Chondrocyte (in vitro differentiated cells): Measurements from ENCODE around the gene NFIL3. TPM values are rescaled to one million over a fixed set of nuclear protein-coding genes. Genes with fewer than 3 reads are reported as not detected.

ENCODE experiments used
- DNase-seq: peaks from one replicate; pipeline ENCODE4 v3.0.0; 2021; ENCODE audit warnings: mixed read lengths, low spot score
- H3K27ac Mint-ChIP-seq: one replicate; pipeline ENCODE4 v1.8.0; 2021; ENCODE audit warnings: mild to moderate bottlenecking, moderate library complexity, mixed read lengths; ENCODE audit not compliant: unreplicated experiment
- H3K27me3 Mint-ChIP-seq: 2 replicates; pipeline ENCODE4 v1.8.0; 2021; ENCODE audit warnings: low read depth, mixed read lengths
- H3K36me3 Mint-ChIP-seq: 2 replicates; pipeline ENCODE4 v1.8.0; 2021; ENCODE audit warnings: low read depth, mixed read lengths
- H3K4me1 Mint-ChIP-seq: 2 replicates; pipeline ENCODE4 v1.8.0; 2021; ENCODE audit warnings: low read depth, mild to moderate bottlenecking, mixed read lengths
- H3K4me3 Mint-ChIP-seq: one replicate; pipeline ENCODE4 v1.8.0; 2021; ENCODE audit warnings: mild to moderate bottlenecking, moderate library complexity, mixed read lengths; ENCODE audit not compliant: unreplicated experiment
- H3K9me3 Mint-ChIP-seq: 2 replicates; pipeline ENCODE4 v1.8.0; 2021; ENCODE audit warnings: low read depth, mixed read lengths
- total RNA-seq: library from RNA; stranded (reverse); gene quantifications from 3 replicates; pipeline ENCODE4 v1.2.1, GENCODE V29; 2021
- TF ChIP-seq, protein P1 (sequence below): fragments of 200-600 bp; sonication (generic); IDR thresholded peaks from 2 replicates; pipeline ENCODE4 v1.5.0; 2021; ENCODE audit warnings: antibody characterized with exemption, mild to moderate bottlenecking, moderate library complexity

NFIL3 gene
- total RNA-seq, 1 donor from 2014 or later = 43.2 TPM

- no peak for DNase-seq
- TF ChIP-seq, protein P1, sequence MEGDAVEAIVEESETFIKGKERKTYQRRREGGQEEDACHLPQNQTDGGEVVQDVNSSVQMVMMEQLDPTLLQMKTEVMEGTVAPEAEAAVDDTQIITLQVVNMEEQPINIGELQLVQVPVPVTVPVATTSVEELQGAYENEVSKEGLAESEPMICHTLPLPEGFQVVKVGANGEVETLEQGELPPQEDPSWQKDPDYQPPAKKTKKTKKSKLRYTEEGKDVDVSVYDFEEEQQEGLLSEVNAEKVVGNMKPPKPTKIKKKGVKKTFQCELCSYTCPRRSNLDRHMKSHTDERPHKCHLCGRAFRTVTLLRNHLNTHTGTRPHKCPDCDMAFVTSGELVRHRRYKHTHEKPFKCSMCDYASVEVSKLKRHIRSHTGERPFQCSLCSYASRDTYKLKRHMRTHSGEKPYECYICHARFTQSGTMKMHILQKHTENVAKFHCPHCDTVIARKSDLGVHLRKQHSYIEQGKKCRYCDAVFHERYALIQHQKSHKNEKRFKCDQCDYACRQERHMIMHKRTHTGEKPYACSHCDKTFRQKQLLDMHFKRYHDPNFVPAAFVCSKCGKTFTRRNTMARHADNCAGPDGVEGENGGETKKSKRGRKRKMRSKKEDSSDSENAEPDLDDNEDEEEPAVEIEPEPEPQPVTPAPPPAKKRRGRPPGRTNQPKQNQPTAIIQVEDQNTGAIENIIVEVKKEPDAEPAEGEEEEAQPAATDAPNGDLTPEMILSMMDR = no peak
- H3K4me3 Mint-ChIP-seq = no peak overlapping the region
- no peak overlapping the region for H3K27ac Mint-ChIP-seq
- H3K9me3 Mint-ChIP-seq = peaks cover 17% of the 10 kb centered on the region
- H3K4me1 Mint-ChIP-seq = no peaks in the 10 kb centered on the region
- peaks cover 2% of the 10 kb centered on the region for H3K36me3 Mint-ChIP-seq
- H3K27me3 Mint-ChIP-seq = no peaks in the 10 kb centered on the region
Measured at GRCh38 chr9:91451431-91452270, 28.0 kb upstream of the NFIL3 start.

GRCh38 chr9:91445135-91445534 is 21.5 kb upstream of the NFIL3 start:
- H3K27me3 Mint-ChIP-seq = no peaks in the 10 kb centered on the region
- H3K27ac Mint-ChIP-seq = no peak overlapping the region
- no peak overlapping the region for H3K4me3 Mint-ChIP-seq
- TF ChIP-seq, protein P1 = no peak
- no peak for DNase-seq
- peaks cover 9% of the 10 kb centered on the region for H3K36me3 Mint-ChIP-seq
- H3K4me1 Mint-ChIP-seq = no peaks in the 10 kb centered on the region
- H3K9me3 Mint-ChIP-seq = peaks cover 21% of the 10 kb centered on the region

GRCh38 chr9:91443994-91444392 is 20.4 kb upstream of the NFIL3 start:
- TF ChIP-seq, protein P1 = no peak
- Mint-ChIP-seq H3K27me3 (no peaks in the 10 kb centered on the region), H3K27ac (no peak overlapping the region), H3K36me3 (peaks cover 9% of the 10 kb centered on the region), H3K9me3 (peaks cover 21% of the 10 kb centered on the region), H3K4me1 (no peaks in the 10 kb centered on the region), H3K4me3 (no peak overlapping the region)
- no peak for DNase-seq

GRCh38 chr9:91443321-91443993 is 19.8 kb upstream of the NFIL3 start:
- H3K9me3 Mint-ChIP-seq = peaks cover 21% of the 10 kb centered on the region
- H3K27me3 Mint-ChIP-seq = no peaks in the 10 kb centered on the region
- H3K4me3 Mint-ChIP-seq = no peak overlapping the region
- no peak overlapping the region for H3K27ac Mint-ChIP-seq
- peaks cover 9% of the 10 kb centered on the region for H3K36me3 Mint-ChIP-seq
- TF ChIP-seq, protein P1 = no peak
- DNase-seq = no peak
- no peaks in the 10 kb centered on the region for H3K4me1 Mint-ChIP-seq

- Mint-ChIP-seq H3K27me3 (no peaks in the 10 kb centered on the region), H3K9me3 (peaks cover 4% of the 10 kb centered on the region), H3K27ac (no peak overlapping the region), H3K4me1 (peaks cover 13% of the 10 kb centered on the region), H3K4me3 (no peak overlapping the region), H3K36me3 (no peaks in the 10 kb centered on the region)
- TF ChIP-seq, protein P1 = no peak
- no peak for DNase-seq
Measured at GRCh38 chr9:91436841-91437240, 13.2 kb upstream of the NFIL3 start.
